Activated CD4-positive, alpha-beta T cell treated with anti-CD3 and anti-CD28 coated beads, Interleukin-2, amount 50 U/mL, for 24 hours (primary cell): ENCODE results near the gene TOMM40L.
A peak's percentile ranks its signal among the peaks of the same experiment; 100 is the strongest.

ENCODE experiments used
- DNase-seq, 2 donors: peaks; one replicate each; pipeline ENCODE4 v3.0.0-alpha.2; 2020; ENCODE audit warnings: low read depth in 1 of 2, low spot score in 1 of 2

TOMM40L gene

GRCh38 chr1:161196521-161197451 is 29.1 kb upstream of the TOMM40L start:
- DNase-seq: no peak

- no peak for DNase-seq
Observed at GRCh38 chr1:161197560-161198193, 28.2 kb upstream of the TOMM40L start.

GRCh38 chr1:161198194-161198896 is 27.5 kb upstream of the TOMM40L start:
- DNase-seq: no peak

- no peak for DNase-seq
Observed at GRCh38 chr1:161198897-161199431, 26.9 kb upstream of the TOMM40L start, which contains the start of gene ADAMTS4. TSS of gene ADAMTS4 (minus strand) at chr1:161199054. CDS start at chr1:161198627, 427 bp downstream.

GRCh38 chr1:161199506-161200139 is 26.2 kb upstream of the TOMM40L start:
- DNase-seq: no peak

- DNase-seq: no peak
Observed at GRCh38 chr1:161200421-161200991, 25.4 kb upstream of the TOMM40L start.

GRCh38 chr1:161200992-161201835 is 24.6 kb upstream of the TOMM40L start:
- DNase-seq: no peak

GRCh38 chr1:161201836-161202712 is 23.8 kb upstream of the TOMM40L start, which contains the start of gene NDUFS2:
TSS of gene NDUFS2 (plus strand) at chr1:161202367. CDS start at chr1:161202386, 19 bp downstream.
- DNase-seq: peak; percentile 73 to 96

- no peak for DNase-seq
Observed at GRCh38 chr1:161206411-161207140, 19.3 kb upstream of the TOMM40L start.

GRCh38 chr1:161207173-161207572 is 18.7 kb upstream of the TOMM40L start:
- DNase-seq: no peak

- DNase-seq: peak; percentile 37 to 59
Observed at GRCh38 chr1:161209790-161210409, 16.0 kb upstream of the TOMM40L start.

GRCh38 chr1:161214369-161214768 is 11.5 kb upstream of the TOMM40L start:
- no peak for DNase-seq

GRCh38 chr1:161215076-161215475 is 10.8 kb upstream of the TOMM40L start, which contains the start of gene FCER1G:
TSS of gene FCER1G (plus strand) at chr1:161215295. CDS start at chr1:161215322, 27 bp downstream.
- DNase-seq: no peak

- DNase-seq: no peak
Observed at GRCh38 chr1:161216945-161217712, 8.7 kb upstream of the TOMM40L start.

GRCh38 chr1:161217831-161218230 is 8.0 kb upstream of the TOMM40L start:
- no peak for DNase-seq

GRCh38 chr1:161218301-161219077 is 7.4 kb upstream of the TOMM40L start:
- DNase-seq: no peak
